Esophagus squamous epithelium (tissue), 4 donors: Measurements from ENCODE around the gene JAK3.

Experiments
- CTCF ChIP-seq, 6 experiments: fragments of 450-650 bp in 4 of 6; fragments of 200-600 bp in 2 of 6; sonication (generic) in 2 of 6; IDR thresholded peaks; one replicate each; pipeline ENCODE4 v1.5.1; 2016 to 2019; ENCODE audit warnings: antibody characterized with exemption in 6 of 6, mild to moderate bottlenecking in 4 of 6, moderate library complexity in 4 of 6
- POLR2A ChIP-seq, 4 donors: fragments of 450-650 bp; IDR thresholded peaks; one replicate each; pipeline ENCODE4 v1.6.1; 2017; ENCODE audit warnings: antibody characterized with exemption in 4 of 4, mild to moderate bottlenecking in 4 of 4, moderate library complexity in 3 of 4

- no peak for TF ChIP-seq POLR2A (IDR thresholded peaks at IDR 0.05)
- TF ChIP-seq CTCF (IDR thresholded peaks at IDR 0.05): no peak
Observed at GRCh38 chr19:17848595-17849292, 962 bp upstream of the JAK3 start.
